Measurements from ENCODE around the gene ANAPC15.

- no peak for TF ChIP-seq CTCF (IDR thresholded peaks at IDR 0.05; ENCODE audit: insufficient read depth, low read length, poor library complexity, severe bottlenecking)
- no peak for TF ChIP-seq EZH2phosphoT487 (conservative IDR thresholded peaks at IDR 0.05; ENCODE audit: low read length)
These were observed 44.8 kb downstream of the ANAPC15 start for GRCh38 chr11:72067676-72068075.

Data from SU-DHL-6 (cell line).